GM19463 (cell line): ENCODE measurements around the gene USP36.

ENCODE experiments used
- ATAC-seq: cut with Tn5 transposase; IDR thresholded peaks from one replicate; pipeline ENCODE4 v1.9.1; 2021; ENCODE audit warnings: mild to moderate bottlenecking, moderate library complexity; ENCODE audit not compliant: unreplicated experiment

The USP36 gene

GRCh38 chr17:78839762-78840529 lies 668 bp downstream of the USP36 start:
- ATAC-seq = peak; percentile 2

GRCh38 chr17:78839235-78839761 lies 1.3 kb downstream of the USP36 start:
- ATAC-seq = no peak

- no peak for ATAC-seq
These were observed 2.0 kb downstream of the USP36 start for GRCh38 chr17:78838574-78839005.

- ATAC-seq = no peak
These were observed 4.1 kb downstream of the USP36 start for GRCh38 chr17:78836420-78837021.

DNA sequence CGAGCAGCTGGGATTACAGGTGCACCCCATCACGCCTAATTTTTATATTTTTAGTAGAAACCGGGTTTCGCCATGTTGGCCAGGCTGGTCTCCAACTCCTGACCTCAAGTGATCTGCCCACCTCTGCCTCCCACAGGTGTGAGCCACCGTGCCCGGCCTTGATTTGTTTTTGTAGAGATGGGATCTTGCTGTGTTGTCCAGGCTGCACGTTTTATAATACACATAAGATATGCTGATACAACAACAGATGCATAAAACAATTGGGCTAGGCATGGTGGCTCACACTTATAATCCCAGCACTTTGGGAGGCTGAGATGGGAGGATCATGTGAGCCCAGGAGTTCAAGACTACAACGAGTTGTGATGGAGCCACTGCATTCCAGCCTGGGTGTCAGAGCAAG lies 6.0 kb downstream of the USP36 start:
- no peak for ATAC-seq

DNA sequence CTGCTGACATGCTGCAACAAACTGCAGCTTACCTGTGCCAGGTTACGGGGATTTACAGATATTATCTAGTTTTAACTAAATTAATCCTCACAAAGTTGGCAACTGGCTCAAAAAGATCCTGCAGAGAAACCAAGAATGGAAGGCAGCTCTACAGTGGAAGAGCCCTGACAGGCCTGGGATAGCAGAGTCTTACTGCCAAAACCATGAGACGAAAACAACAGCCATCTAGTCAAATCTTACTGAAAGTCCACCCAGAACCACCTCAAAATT lies 8.1 kb downstream of the USP36 start:
- ATAC-seq = no peak

- no peak for ATAC-seq
These were observed 8.7 kb downstream of the USP36 start for GRCh38 chr17:78831688-78832540.

DNA sequence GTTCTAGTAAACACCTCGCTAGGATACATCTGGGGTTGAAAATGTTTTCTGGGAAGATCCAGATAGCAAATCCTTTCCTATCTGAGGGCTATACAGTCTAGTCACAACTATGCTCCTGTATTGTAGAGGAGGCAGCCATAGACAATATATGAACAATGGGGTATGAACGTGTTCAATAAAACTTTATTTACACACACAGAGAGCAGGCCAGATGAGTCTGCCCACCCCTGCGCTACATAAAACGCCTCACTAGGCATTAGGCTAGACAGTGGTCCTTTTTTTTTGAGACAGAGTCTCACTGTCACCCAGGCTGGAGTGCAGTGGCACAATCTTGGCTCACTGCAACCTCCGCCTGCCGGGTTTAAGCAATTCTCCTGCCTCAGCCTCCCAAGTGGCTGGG lies 11.1 kb downstream of the USP36 start:
- no peak for ATAC-seq

DNA sequence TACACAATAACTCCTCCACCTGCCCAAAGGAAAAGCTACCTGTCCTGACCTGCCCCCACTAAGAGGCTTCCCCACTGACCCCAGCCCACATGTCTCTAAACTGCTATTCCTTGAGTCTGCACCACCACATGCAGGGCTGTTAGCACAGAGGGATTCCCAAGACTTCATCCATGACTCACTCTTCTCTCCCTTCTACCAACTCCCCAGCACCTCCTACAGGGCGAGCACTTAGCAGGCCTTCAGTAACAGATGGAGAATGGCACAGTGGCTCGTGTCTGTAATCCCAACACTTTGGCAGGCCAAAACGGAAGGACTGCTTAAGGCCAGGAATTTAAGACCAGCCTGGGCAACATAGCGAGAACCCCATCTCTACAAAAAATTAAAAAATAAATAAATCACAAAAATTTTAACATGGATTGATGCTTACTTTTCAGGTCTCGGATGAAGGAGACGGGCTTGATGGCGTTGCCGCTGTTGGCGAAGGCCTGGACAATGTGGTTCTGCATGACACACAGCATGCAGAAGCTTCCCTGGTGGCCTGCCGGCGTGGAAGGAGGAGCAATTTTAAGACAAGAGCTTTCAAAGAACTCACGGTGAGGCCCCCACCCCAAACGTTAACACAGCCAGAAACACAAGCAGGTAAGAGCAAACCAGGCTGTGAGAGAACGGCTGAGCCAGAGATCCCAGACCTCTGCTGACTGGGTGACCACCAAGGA lies 12.0 kb downstream of the USP36 start:
- no peak for ATAC-seq

DNA sequence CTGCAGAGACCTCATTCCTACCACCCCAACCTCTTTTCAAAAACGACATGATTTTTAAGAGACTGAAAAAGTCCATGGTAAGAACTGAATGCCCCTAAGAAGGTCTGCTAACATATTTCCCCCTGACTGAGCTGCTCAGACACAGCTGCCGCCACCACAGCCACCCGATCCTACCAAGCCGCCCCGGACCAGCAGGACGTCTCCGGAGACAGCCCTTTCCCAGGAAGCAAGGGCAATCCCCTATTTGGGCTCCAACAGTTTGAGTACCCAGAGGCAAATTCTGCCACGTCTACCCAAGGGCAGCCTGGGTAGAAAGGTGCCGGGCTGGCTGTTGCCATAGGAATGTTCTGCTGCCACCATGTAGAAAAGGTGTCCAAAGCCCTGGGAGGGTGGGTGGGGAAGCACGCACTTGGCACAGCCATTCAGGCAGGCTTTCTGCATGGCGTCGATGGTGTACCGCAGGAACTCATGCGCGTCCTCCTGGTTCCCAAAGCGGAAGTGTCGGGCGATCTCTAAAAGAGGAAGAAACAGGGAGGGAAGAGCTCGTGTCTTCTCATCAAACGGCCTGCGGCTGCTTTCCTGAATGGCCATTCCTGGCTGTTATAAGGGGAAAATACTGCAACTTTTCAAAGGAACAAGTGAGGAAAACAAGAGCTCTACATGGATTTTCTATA lies 13.6 kb downstream of the USP36 start:
- ATAC-seq = no peak

DNA sequence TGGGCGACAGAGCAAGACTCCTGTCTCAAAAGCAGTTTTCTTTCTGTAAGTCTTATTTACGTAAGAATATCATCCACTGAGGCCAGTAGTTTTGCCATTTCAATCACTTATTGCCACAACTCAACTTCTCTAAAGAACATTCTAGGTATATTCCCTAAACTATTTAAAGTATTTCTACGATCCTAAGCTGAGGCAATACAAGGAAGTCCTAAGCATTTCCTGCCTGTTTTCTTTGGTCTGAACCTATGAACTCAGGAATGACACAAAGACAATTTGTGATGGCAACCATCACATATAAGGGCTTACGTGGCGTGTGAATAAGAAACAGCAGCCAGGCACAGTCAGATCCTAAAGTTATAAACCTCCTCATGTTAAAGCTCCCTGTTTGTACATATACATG lies 14.2 kb downstream of the USP36 start:
- ATAC-seq = no peak

- ATAC-seq = no peak
These were observed 14.9 kb downstream of the USP36 start for GRCh38 chr17:78825696-78826095.

GRCh38 chr17:78824240-78824639 lies 16.4 kb downstream of the USP36 start:
- ATAC-seq = no peak

DNA sequence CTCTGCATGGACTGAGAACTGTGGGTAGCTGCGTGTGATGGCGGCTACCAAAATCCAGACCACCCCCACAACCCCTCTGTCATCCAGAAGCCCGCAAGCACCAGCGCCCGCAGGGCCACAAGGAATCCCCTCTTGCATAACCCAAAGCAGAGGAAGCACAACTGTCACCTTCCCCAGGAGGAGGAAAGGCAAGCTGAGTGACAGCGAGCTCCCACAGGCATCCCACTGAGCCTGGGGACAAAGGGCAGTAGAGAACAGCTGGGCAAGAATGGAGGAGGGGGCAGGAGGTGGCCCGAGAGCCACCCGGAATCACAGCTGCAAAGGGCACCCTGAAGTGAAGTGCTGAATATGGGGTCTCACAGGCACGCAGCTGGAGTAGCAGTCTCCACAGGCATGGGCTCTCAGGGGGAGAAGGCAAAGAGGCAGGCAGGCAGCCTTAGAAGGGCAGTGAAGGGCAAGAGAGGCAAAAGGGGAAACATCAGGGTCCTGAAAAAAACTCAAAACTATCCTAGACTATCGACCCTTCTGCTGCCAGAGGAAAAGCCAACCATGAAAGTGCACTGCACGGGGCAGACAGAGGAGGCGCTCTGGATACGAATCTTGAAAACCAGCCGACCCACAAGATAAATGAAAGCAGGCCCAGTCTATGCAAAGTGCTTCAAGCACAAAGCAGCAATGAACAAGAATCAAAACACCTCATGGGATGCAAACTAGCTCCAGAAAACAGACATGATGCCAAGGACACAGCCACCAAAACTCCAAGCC lies 17.1 kb downstream of the USP36 start:
- ATAC-seq = no peak

DNA sequence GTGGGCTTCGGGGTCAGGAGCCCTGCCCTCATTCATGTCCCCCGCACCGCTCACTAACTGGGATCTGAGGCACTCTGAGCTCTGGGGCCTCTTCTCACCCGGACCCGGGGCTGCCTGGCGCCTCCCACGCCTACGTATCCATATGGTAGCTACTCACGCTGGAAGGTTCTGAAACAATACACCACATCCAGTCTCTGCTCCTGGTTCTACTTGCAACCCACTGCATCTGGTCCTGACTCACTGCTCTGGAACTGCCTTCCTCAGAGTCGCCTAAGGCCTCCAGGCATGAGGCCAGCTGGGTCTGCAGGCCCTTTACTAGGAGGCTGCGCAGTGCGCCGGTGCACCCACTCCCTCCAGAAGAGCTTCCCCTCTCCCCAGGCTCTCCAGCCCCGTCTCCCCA lies 18.1 kb downstream of the USP36 start:
- ATAC-seq = no peak

DNA sequence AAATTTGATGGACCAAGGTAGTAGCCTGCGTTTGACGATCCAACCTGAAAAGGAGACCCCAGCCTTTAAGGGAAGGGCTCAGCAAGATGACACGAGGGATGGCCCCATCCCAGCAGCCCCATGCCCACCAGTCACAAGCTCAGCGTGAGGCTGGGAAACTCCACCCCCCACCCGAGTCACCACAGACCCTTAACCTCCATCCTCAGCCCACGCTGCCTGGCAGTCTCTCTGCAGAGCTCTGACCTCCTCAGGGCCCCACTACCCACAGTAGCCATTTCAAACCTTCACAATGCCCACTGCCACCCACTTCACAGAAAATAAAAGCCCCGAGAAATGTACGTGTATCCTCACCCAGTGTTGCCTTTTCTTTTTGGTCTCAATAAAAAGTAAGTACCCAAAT lies 18.7 kb downstream of the USP36 start:
- ATAC-seq = no peak

DNA sequence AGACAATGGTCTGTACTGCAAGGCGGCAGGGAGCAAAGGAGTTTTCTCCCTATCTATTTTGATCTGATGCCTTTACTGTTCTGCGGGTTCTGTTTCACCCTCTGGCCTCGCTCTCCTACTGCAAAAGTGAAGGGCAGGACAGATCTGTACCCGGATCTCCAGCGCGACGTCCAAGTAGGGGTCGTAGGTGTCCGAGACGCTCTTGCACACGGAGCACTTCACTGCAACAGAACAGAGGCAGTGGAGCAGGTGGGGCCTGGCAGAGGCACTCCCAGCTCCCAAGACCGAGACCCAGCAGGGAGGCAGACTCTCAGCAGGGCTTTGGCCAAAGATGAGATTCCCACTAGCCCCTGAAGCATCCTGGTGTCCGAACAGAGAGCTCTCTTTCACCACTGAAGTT lies 19.8 kb downstream of the USP36 start:
- no peak for ATAC-seq

GRCh38 chr17:78819806-78820792 lies 20.5 kb downstream of the USP36 start:
- no peak for ATAC-seq

DNA sequence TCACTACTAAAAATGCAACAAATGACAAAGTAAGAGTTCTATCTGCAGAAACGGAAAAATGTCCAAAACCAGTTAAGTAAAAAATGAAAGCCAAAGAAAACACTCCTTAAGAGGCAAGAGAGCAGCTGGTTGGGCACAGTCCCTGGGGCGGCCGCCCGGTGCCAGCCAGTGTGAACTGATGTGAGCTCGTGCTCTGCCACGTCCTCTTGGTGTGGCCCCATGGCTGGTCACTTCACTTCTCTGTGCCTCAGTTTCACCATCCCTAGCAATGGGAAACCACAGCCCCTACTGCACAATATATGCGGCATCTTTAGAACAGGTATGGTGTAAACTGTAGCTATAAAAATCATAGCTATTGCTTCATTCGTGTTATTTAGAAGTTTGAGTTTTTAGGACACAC lies 21.2 kb downstream of the USP36 start:
- no peak for ATAC-seq
